Measurements from ENCODE around the gene CERS1. TPM values are rescaled to one million over a fixed set of nuclear protein-coding genes. Genes with fewer than 3 reads are reported as not detected.

Gene CERS1
- total and polyA plus RNA-seq, 2 donors (not counting 3 experiments of a cell fraction or from before 2014, with no cell fraction given): 4.0 to 8.5 TPM

DNA sequence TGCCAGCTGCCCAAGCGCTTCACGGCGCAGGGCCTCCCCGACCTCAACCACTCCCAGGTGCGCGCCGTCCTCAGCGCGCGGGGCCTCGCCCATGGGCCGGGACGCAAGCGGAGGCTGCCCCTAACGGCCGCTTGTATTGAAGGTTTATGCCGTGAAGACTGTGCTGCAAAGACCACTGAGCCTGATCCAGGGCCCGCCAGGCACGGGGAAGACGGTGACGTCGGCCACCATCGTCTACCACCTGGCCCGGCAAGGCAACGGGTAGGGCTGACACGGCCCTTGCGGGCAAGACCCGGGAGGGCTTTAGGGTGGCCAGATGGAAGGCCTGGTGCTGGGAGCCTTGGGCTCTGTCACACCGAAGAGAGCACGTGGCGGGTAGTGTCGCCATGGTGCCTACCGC, 41.0 kb downstream of the CERS1 start:
- Histone ChIP-seq H3K9ac (replicated peaks; ENCODE audit: extremely low read depth, insufficient read depth, low read length) (no peak overlapping the region), H4K20me1 (replicated peaks; ENCODE audit: control insufficient read depth, extremely low read depth, insufficient read depth, low read length) (no peaks in the 10 kb centered on the region), H3K9me3 (replicated peaks; ENCODE audit: control insufficient read depth, insufficient read depth, low read length) (no peaks in the 10 kb centered on the region), H3K4me1 (ENCODE audit: control insufficient read depth, extremely low read depth, insufficient read depth, low read length) (peaks cover 26% of the 10 kb centered on the region), H3K27me3 (ENCODE audit: control insufficient read depth in 2 of 2, insufficient read depth in 2 of 2, low read length in 2 of 2) (no peaks in the 10 kb centered on the region), H3K4me3 (replicated peaks in 1 of 3; ENCODE audit: insufficient read depth in 1 of 3, low read depth in 1 of 3, low read length in 3 of 3) (no peak overlapping the region), H3K9me1 (replicated peaks; ENCODE audit: control insufficient read depth, extremely low read depth, insufficient read depth, low read length) (no peaks in the 10 kb centered on the region), H3K36me3 (ENCODE audit: control insufficient read depth in 2 of 2, extremely low read depth in 1 of 2, insufficient read depth in 2 of 2, low read length in 2 of 2) (peaks cover 25 to 66% of the 10 kb centered on the region in 2 experiments), H3K27ac (ENCODE audit: insufficient read depth, low read depth, low read length) (no peak overlapping the region), H3K4me2 (ENCODE audit: insufficient read depth, low read length) (no peak overlapping the region), H3K79me2 (ENCODE audit: control insufficient read depth, insufficient read depth, low read length) (peaks cover 9% of the 10 kb centered on the region), H2AFZ (ENCODE audit: low read depth, low read length) (no peak overlapping the region)
- intact Hi-C loops (cut with micrococcal nuclease): no loop called here
- FAIRE-seq (no peak), DNase-seq (ENCODE audit: low read depth, low spot score) (no peak)
- TF ChIP-seq GATA2 (IDR thresholded peaks at IDR 0.05; ENCODE audit: insufficient read depth, insufficient read length, low read depth, low read length) (no peak), POLR2AphosphoS5 (IDR thresholded peaks at IDR 0.05; ENCODE audit: insufficient read depth, low read depth, low read length) (no peak), EZH2 (IDR thresholded peaks at IDR 0.05; ENCODE audit: borderline replicate concordance, low read depth, low read length, severe bottlenecking) (no peak), POLR2A (IDR thresholded peaks at IDR 0.05; ENCODE audit: low read depth, low read length) (no peak), MYC (IDR thresholded peaks at IDR 0.05; ENCODE audit: low read depth, low read length) (no peak), FOS (IDR thresholded peaks at IDR 0.05; ENCODE audit: borderline replicate concordance, insufficient read depth, low read length) (no peak), JUN (IDR thresholded peaks at IDR 0.05; ENCODE audit: borderline replicate concordance, insufficient read depth, insufficient read length, low read depth) (no peak)
- TF ChIP-seq, protein P1, sequence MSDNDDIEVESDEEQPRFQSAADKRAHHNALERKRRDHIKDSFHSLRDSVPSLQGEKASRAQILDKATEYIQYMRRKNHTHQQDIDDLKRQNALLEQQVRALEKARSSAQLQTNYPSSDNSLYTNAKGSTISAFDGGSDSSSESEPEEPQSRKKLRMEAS (IDR thresholded peaks at IDR 0.05; ENCODE audit: insufficient read depth, insufficient read length): no peak
- TF ChIP-seq, protein P2, sequence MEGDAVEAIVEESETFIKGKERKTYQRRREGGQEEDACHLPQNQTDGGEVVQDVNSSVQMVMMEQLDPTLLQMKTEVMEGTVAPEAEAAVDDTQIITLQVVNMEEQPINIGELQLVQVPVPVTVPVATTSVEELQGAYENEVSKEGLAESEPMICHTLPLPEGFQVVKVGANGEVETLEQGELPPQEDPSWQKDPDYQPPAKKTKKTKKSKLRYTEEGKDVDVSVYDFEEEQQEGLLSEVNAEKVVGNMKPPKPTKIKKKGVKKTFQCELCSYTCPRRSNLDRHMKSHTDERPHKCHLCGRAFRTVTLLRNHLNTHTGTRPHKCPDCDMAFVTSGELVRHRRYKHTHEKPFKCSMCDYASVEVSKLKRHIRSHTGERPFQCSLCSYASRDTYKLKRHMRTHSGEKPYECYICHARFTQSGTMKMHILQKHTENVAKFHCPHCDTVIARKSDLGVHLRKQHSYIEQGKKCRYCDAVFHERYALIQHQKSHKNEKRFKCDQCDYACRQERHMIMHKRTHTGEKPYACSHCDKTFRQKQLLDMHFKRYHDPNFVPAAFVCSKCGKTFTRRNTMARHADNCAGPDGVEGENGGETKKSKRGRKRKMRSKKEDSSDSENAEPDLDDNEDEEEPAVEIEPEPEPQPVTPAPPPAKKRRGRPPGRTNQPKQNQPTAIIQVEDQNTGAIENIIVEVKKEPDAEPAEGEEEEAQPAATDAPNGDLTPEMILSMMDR (IDR thresholded peaks at IDR 0.05; ENCODE audit: extremely low read depth in 1 of 2, insufficient read depth in 1 of 2, low read depth in 1 of 2, low read length in 2 of 2): no peak
- no TSS peak for BruUV-seq (replicated peaks)
- dilution Hi-C loops (cut with MboI; ENCODE audit: extremely low pct_ligation_motif_present, low sequenced_read_pairs): no loop called here
- ChIA-PET POLR2A (no interaction called here), CTCF (interaction anchor here (0.8 to 2.1 kb wide), 3 partner anchors 8 to 17 kb away, joined by 3 to 9 read pairs (median 4); no protein-coding TSS in a partner anchor)

Measured in endothelial cell of umbilical vein (primary cell).